GM23338 (cell line): ENCODE measurements around the gene TTC22. TPM values are rescaled to one million over a fixed set of nuclear protein-coding genes. Genes with fewer than 3 reads are reported as not detected.

ENCODE experiments used
- ATAC-seq: fragments of 200-7000 bp; cut with Tn5 transposase; 3 replicates; pipeline ENCODE4 v1.9.1; 2020
- DNase-seq: peaks from one replicate; pipeline ENCODE4 v3.0.0-alpha.2; 2015; ENCODE audit warnings: low spot score
- H2AFZ ChIP-seq: fragments of 200-600 bp; sonication (generic); 2 replicates; pipeline ENCODE4 v1.8.0; 2016; ENCODE audit warnings: antibody characterized with exemption, mild to moderate bottlenecking, moderate library complexity
- H3F3A ChIP-seq: fragments of 200-600 bp; sonication (generic); replicated peaks from 2 replicates; pipeline ENCODE4 v1.8.0; 2017; ENCODE audit warnings: antibody characterized with exemption, mixed run types, low read depth
- H3K27ac ChIP-seq: fragments of 200-600 bp; sonication (generic); 2 replicates; pipeline ENCODE4 v1.6.1; 2016; ENCODE audit warnings: low read depth
- H3K27me3 ChIP-seq: fragments of 200-600 bp; sonication (generic); 2 replicates; pipeline ENCODE4 v1.8.0; 2016; ENCODE audit warnings: mild to moderate bottlenecking, mixed run types, moderate library complexity; ENCODE audit not compliant: insufficient read depth
- H3K36me3 ChIP-seq: fragments of 200-600 bp; sonication (generic); 2 replicates; pipeline ENCODE4 v1.8.0; 2016; ENCODE audit warnings: mild to moderate bottlenecking; ENCODE audit not compliant: insufficient read depth
- H3K4me1 ChIP-seq: fragments of 200-600 bp; sonication (generic); 2 replicates; pipeline ENCODE4 v1.8.0; 2016; ENCODE audit warnings: mild to moderate bottlenecking, moderate library complexity; ENCODE audit not compliant: insufficient read depth
- H3K4me2 ChIP-seq: fragments of 200-600 bp; sonication (generic); 2 replicates; pipeline ENCODE4 v1.7.1; 2017; ENCODE audit warnings: mixed run types
- H3K4me3 ChIP-seq: fragments of 200-600 bp; sonication (generic); 2 replicates; pipeline ENCODE4 v1.6.1; 2016; ENCODE audit warnings: mixed run types
- H3K79me2 ChIP-seq: fragments of 200-600 bp; sonication (generic); replicated peaks from 2 replicates; pipeline ENCODE4 v1.8.0; 2017; ENCODE audit warnings: mild to moderate bottlenecking; ENCODE audit not compliant: insufficient read depth
- H3K9me2 ChIP-seq: fragments of 200-600 bp; sonication (generic); 2 replicates; pipeline ENCODE4 v1.8.0; 2017; ENCODE audit not compliant: insufficient read depth
- H4K20me1 ChIP-seq: fragments of 200-600 bp; sonication (generic); replicated peaks from 2 replicates; pipeline ENCODE4 v1.8.0; 2017; ENCODE audit warnings: mild to moderate bottlenecking; ENCODE audit not compliant: insufficient read depth
- H3K27ac Mint-ChIP-seq: 2 replicates; pipeline ENCODE4 v1.8.0; 2020; ENCODE audit warnings: inconsistent platforms, mild to moderate bottlenecking, moderate library complexity, mixed read lengths
- H3K27me3 Mint-ChIP-seq: 3 replicates; pipeline ENCODE4 v1.8.0; 2022; ENCODE audit warnings: low read depth, mild to moderate bottlenecking, moderate library complexity, mixed read lengths, inconsistent platforms; ENCODE audit not compliant: insufficient read depth, poor library complexity
- H3K36me3 Mint-ChIP-seq: 3 replicates; pipeline ENCODE4 v1.8.0; 2021; ENCODE audit warnings: low read depth, mild to moderate bottlenecking, inconsistent platforms, moderate library complexity, mixed read lengths
- H3K4me1 Mint-ChIP-seq: 3 replicates; pipeline ENCODE4 v1.8.0; 2020; ENCODE audit warnings: mild to moderate bottlenecking, inconsistent platforms, mixed read lengths
- H3K4me3 Mint-ChIP-seq: 3 replicates; pipeline ENCODE4 v1.8.0; 2021; ENCODE audit warnings: moderate library complexity, mild to moderate bottlenecking, inconsistent platforms, mixed read lengths
- H3K9me3 Mint-ChIP-seq: 3 replicates; pipeline ENCODE4 v1.8.0; 2020; ENCODE audit warnings: moderate library complexity, mild to moderate bottlenecking, inconsistent platforms, mixed read lengths
- CREB1 ChIP-seq: fragments of 250-450 bp; sonication (Bioruptor Pico); IDR thresholded peaks from 2 replicates; pipeline ENCODE4 v1.5.0; 2020; ENCODE audit warnings: low read depth, mild to moderate bottlenecking, moderate library complexity
- EZH2 ChIP-seq: fragments of 200-600 bp; sonication (generic); IDR thresholded peaks from one replicate; pipeline ENCODE4 v1.8.0; 2017; ENCODE audit warnings: antibody characterized with exemption, mild to moderate bottlenecking, low read depth; ENCODE audit not compliant: unreplicated experiment
- EZH2phosphoT487 ChIP-seq: fragments of 200-600 bp; sonication (generic); IDR thresholded peaks from one replicate; pipeline ENCODE4 v1.8.1; 2018; ENCODE audit warnings: antibody characterized with exemption; ENCODE audit not compliant: unreplicated experiment
- POLR2AphosphoS5 ChIP-seq: IDR thresholded peaks from 2 replicates; pipeline ENCODE4 v1.6.1; 2016; ENCODE audit warnings: antibody characterized with exemption, low read depth
- STAT1 ChIP-seq: IDR thresholded peaks from one replicate; pipeline ENCODE4 v1.6.1; 2016; ENCODE audit warnings: antibody characterized with exemption; ENCODE audit not compliant: unreplicated experiment
- polyA plus RNA-seq: library from polyadenylated mRNA; unstranded; fragments of >200 nt; fragmentation: Nextera tagmentation; extraction: Ambion mirVana; gene quantifications from 2 replicates; pipeline ENCODE4 v1.2.1, GENCODE V29; 2016
- total RNA-seq: library from RNA; depleted of rRNA; stranded (reverse); fragments of >200 nt; shearing (Covaris generic); gene quantifications from 2 replicates; pipeline ENCODE4 v1.2.3, GENCODE V29; 2014
- TF ChIP-seq, protein P1 (sequence below), 2 experiments: fragments of 200-600 bp in 1 of 2; sonication (generic) in 1 of 2; conservative IDR thresholded peaks; 2 replicates each; pipeline versions ENCODE4 v1.5.1 to v1.6.1; 2016 to 2017; ENCODE audit warnings: antibody characterized with exemption in 2 of 2, low read depth in 2 of 2, mild to moderate bottlenecking in 2 of 2, moderate library complexity in 1 of 2
- TF ChIP-seq, protein P2 (sequence below): IDR thresholded peaks from one replicate; pipeline ENCODE4 v1.6.1; 2018; ENCODE audit warnings: antibody characterized with exemption; ENCODE audit not compliant: unreplicated experiment
- TF ChIP-seq, protein P3 (sequence below): fragments of 250-450 bp; sonication (Bioruptor Pico); IDR thresholded peaks from 2 replicates; pipeline ENCODE4 v1.5.0; 2020; ENCODE audit warnings: mild to moderate bottlenecking, moderate library complexity

Gene TTC22
- total and polyA plus RNA-seq, 2 experiments from 2014 or later, result 1.2 to 2.5 TPM

DNA sequence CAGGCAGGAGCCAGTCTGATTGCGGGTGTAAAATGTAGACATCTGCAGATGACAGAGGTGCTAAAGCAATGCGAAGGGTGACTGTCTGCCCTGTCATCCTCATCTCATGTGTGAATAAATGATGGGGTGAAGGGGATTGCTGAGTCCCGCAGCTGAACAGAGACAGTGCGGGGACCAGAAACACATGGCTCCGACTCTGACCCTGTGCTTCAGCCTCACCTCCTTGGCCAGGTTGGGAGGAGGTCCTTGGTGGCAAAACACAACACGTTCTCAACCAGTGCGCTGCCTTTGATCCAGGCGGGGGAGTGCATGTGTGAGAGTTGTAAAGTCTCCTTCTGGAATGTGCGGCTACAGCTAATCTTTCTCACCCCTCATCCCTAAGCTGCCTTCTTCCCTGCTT is 32.0 kb upstream of the TTC22 start:
- H3K4me1 Mint-ChIP-seq, result peaks cover 4% of the 10 kb centered on the region; the same call in 1 of the 3 replicates
- Histone ChIP-seq H3K27me3 (no peaks in the 10 kb centered on the region), H3K79me2 (no peaks in the 10 kb centered on the region), H3K4me2 (no peak overlapping the region), H3K27ac (no peak overlapping the region), H3K4me3 (no peak overlapping the region), H3K4me1 (no peaks in the 10 kb centered on the region), H3K9me2 (no peaks in the 10 kb centered on the region), H2AFZ (no peak overlapping the region), H3F3A (no peaks in the 10 kb centered on the region), H3K36me3 (no peaks in the 10 kb centered on the region; the same call in 1 of the 2 replicates), H4K20me1 (no peaks in the 10 kb centered on the region)
- H3K4me3 Mint-ChIP-seq, result no peak overlapping the region
- DNase-seq (no peak), ATAC-seq (no peak)
- H3K27me3 Mint-ChIP-seq, result peaks cover 13% of the 10 kb centered on the region
- TF ChIP-seq EZH2phosphoT487 (no peak), CREB1 (CRISPR knock-in tag) (no peak), POLR2AphosphoS5 (no peak), EZH2 (no peak), STAT1 (no peak)
- TF ChIP-seq, protein P1, sequence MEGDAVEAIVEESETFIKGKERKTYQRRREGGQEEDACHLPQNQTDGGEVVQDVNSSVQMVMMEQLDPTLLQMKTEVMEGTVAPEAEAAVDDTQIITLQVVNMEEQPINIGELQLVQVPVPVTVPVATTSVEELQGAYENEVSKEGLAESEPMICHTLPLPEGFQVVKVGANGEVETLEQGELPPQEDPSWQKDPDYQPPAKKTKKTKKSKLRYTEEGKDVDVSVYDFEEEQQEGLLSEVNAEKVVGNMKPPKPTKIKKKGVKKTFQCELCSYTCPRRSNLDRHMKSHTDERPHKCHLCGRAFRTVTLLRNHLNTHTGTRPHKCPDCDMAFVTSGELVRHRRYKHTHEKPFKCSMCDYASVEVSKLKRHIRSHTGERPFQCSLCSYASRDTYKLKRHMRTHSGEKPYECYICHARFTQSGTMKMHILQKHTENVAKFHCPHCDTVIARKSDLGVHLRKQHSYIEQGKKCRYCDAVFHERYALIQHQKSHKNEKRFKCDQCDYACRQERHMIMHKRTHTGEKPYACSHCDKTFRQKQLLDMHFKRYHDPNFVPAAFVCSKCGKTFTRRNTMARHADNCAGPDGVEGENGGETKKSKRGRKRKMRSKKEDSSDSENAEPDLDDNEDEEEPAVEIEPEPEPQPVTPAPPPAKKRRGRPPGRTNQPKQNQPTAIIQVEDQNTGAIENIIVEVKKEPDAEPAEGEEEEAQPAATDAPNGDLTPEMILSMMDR (conservative IDR thresholded peaks at IDR 0.05; ENCODE audit: low read depth in 2 of 2), result no peak
- TF ChIP-seq, protein P2, sequence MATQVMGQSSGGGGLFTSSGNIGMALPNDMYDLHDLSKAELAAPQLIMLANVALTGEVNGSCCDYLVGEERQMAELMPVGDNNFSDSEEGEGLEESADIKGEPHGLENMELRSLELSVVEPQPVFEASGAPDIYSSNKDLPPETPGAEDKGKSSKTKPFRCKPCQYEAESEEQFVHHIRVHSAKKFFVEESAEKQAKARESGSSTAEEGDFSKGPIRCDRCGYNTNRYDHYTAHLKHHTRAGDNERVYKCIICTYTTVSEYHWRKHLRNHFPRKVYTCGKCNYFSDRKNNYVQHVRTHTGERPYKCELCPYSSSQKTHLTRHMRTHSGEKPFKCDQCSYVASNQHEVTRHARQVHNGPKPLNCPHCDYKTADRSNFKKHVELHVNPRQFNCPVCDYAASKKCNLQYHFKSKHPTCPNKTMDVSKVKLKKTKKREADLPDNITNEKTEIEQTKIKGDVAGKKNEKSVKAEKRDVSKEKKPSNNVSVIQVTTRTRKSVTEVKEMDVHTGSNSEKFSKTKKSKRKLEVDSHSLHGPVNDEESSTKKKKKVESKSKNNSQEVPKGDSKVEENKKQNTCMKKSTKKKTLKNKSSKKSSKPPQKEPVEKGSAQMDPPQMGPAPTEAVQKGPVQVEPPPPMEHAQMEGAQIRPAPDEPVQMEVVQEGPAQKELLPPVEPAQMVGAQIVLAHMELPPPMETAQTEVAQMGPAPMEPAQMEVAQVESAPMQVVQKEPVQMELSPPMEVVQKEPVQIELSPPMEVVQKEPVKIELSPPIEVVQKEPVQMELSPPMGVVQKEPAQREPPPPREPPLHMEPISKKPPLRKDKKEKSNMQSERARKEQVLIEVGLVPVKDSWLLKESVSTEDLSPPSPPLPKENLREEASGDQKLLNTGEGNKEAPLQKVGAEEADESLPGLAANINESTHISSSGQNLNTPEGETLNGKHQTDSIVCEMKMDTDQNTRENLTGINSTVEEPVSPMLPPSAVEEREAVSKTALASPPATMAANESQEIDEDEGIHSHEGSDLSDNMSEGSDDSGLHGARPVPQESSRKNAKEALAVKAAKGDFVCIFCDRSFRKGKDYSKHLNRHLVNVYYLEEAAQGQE, result no peak
- TF ChIP-seq, protein P3, sequence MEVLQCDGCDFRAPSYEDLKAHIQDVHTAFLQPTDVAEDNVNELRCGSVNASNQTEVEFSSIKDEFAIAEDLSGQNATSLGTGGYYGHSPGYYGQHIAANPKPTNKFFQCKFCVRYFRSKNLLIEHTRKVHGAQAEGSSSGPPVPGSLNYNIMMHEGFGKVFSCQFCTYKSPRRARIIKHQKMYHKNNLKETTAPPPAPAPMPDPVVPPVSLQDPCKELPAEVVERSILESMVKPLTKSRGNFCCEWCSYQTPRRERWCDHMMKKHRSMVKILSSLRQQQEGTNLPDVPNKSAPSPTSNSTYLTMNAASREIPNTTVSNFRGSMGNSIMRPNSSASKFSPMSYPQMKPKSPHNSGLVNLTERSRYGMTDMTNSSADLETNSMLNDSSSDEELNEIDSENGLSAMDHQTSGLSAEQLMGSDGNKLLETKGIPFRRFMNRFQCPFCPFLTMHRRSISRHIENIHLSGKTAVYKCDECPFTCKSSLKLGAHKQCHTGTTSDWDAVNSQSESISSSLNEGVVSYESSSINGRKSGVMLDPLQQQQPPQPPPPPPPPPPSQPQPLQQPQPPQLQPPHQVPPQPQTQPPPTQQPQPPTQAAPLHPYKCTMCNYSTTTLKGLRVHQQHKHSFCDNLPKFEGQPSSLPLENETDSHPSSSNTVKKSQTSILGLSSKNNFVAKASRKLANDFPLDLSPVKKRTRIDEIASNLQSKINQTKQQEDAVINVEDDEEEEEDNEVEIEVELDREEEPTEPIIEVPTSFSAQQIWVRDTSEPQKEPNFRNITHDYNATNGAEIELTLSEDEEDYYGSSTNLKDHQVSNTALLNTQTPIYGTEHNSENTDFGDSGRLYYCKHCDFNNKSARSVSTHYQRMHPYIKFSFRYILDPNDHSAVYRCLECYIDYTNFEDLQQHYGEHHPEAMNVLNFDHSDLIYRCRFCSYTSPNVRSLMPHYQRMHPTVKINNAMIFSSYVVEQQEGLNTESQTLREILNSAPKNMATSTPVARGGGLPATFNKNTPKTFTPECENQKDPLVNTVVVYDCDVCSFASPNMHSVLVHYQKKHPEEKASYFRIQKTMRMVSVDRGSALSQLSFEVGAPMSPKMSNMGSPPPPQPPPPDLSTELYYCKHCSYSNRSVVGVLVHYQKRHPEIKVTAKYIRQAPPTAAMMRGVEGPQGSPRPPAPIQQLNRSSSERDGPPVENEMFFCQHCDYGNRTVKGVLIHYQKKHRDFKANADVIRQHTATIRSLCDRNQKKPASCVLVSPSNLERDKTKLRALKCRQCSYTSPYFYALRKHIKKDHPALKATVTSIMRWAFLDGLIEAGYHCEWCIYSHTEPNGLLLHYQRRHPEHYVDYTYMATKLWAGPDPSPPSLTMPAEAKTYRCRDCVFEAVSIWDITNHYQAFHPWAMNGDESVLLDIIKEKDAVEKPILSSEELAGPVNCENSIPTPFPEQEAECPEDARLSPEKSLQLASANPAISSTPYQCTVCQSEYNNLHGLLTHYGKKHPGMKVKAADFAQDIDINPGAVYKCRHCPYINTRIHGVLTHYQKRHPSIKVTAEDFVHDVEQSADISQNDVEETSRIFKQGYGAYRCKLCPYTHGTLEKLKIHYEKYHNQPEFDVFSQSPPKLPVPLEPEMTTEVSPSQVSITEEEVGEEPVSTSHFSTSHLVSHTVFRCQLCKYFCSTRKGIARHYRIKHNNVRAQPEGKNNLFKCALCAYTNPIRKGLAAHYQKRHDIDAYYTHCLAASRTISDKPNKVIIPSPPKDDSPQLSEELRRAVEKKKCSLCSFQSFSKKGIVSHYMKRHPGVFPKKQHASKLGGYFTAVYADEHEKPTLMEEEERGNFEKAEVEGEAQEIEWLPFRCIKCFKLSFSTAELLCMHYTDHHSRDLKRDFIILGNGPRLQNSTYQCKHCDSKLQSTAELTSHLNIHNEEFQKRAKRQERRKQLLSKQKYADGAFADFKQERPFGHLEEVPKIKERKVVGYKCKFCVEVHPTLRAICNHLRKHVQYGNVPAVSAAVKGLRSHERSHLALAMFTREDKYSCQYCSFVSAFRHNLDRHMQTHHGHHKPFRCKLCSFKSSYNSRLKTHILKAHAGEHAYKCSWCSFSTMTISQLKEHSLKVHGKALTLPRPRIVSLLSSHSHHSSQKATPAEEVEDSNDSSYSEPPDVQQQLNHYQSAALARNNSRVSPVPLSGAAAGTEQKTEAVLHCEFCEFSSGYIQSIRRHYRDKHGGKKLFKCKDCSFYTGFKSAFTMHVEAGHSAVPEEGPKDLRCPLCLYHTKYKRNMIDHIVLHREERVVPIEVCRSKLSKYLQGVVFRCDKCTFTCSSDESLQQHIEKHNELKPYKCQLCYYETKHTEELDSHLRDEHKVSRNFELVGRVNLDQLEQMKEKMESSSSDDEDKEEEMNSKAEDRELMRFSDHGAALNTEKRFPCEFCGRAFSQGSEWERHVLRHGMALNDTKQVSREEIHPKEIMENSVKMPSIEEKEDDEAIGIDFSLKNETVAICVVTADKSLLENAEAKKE (CRISPR knock-in tag), result no peak
- H3K36me3 Mint-ChIP-seq, result no peaks in the 10 kb centered on the region
- peaks cover 6% of the 10 kb centered on the region; the same call in 2 of the 3 replicates for H3K9me3 Mint-ChIP-seq
- no peak overlapping the region for H3K27ac Mint-ChIP-seq
